Esophagus muscularis mucosa (tissue), 3 donors: ENCODE data around the gene NSRP1.

Experiments
- CTCF ChIP-seq, 3 experiments: fragments of 200-600 bp in 2 of 3; fragments of 450-650 bp in 1 of 3; sonication (generic) in 2 of 3; IDR thresholded peaks; one replicate each; pipeline ENCODE4 v1.5.1; 2017 to 2019; ENCODE audit warnings: antibody characterized with exemption in 3 of 3, mild to moderate bottlenecking in 2 of 3, moderate library complexity in 1 of 3
- POLR2A ChIP-seq: fragments of 450-650 bp; IDR thresholded peaks from one replicate; pipeline ENCODE4 v1.6.1; 2017; ENCODE audit warnings: antibody characterized with exemption, moderate library complexity, mild to moderate bottlenecking, low read depth
- POLR2AphosphoS5 ChIP-seq, 2 donors: sonication (generic); formaldehyde crosslinking; IDR thresholded peaks; one replicate each; pipeline ENCODE4 v1.6.1; 2017; ENCODE audit warnings: antibody characterized with exemption in 2 of 2

- TF ChIP-seq CTCF (IDR thresholded peaks at IDR 0.05), result no peak
- no peak for TF ChIP-seq POLR2AphosphoS5 (IDR thresholded peaks at IDR 0.05)
- no peak for TF ChIP-seq POLR2A
These were observed 94.3 kb downstream of the NSRP1 start for GRCh38 chr17:30210901-30211300.
